ENCODE data around the gene ABLIM1.

ABLIM1 gene

DNA sequence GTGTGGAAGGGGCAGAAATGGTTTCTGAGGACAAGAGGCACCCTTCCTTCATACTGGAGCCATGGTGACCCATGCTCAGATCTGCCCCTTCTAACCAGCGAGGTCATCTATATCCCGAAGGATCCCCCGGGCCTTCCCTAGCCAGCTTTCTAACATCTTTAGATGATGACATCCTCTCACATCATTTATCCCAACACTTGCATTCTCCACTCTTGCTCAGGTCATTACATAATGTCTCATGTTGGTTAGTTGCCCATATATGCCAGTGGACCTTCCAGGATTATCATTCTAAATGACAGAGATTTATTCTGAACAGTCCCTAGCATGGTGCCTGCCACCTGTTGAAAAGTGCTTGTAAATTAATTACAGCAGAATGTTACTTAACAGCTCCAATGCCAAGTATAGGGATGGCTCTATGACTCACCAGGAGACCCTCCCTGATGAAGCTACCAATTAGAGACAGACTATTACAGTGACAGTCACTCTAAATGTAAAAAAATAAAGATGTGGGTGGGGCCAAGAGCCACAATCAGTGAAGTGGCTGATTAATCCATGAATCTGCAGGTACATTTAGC is 22.6 kb upstream of the ABLIM1 start:
- H3K4me3 ChIP-seq = no peak overlapping the region
- TF ChIP-seq, protein P1, sequence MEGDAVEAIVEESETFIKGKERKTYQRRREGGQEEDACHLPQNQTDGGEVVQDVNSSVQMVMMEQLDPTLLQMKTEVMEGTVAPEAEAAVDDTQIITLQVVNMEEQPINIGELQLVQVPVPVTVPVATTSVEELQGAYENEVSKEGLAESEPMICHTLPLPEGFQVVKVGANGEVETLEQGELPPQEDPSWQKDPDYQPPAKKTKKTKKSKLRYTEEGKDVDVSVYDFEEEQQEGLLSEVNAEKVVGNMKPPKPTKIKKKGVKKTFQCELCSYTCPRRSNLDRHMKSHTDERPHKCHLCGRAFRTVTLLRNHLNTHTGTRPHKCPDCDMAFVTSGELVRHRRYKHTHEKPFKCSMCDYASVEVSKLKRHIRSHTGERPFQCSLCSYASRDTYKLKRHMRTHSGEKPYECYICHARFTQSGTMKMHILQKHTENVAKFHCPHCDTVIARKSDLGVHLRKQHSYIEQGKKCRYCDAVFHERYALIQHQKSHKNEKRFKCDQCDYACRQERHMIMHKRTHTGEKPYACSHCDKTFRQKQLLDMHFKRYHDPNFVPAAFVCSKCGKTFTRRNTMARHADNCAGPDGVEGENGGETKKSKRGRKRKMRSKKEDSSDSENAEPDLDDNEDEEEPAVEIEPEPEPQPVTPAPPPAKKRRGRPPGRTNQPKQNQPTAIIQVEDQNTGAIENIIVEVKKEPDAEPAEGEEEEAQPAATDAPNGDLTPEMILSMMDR (IDR thresholded peaks at IDR 0.05) = no peak
- DNase-seq (ENCODE audit: low spot score) = no peak
- no peak overlapping the region for H3K27ac ChIP-seq

DNA sequence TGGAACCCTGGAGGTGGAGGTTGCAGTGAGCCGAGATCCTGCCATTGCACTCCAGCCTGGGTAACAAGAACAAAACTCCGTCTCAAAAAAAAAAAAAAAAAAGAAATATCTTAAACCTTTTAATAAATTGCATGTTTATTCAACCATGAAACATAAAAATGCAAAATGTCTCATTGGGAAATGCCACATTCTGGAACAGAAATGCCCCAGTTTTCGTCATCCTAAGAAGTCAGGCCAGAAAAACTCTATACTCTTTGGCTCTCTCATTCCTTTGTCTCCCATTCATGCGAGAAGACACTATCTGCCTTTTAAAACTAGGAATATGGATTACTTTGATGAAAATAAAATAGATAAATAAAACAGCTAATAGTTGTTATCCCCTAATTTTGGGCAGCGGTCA is 21.5 kb upstream of the ABLIM1 start:
- no peak overlapping the region for H3K27ac ChIP-seq
- H3K4me3 ChIP-seq = no peak overlapping the region
- DNase-seq (ENCODE audit: low spot score) = no peak

DNA sequence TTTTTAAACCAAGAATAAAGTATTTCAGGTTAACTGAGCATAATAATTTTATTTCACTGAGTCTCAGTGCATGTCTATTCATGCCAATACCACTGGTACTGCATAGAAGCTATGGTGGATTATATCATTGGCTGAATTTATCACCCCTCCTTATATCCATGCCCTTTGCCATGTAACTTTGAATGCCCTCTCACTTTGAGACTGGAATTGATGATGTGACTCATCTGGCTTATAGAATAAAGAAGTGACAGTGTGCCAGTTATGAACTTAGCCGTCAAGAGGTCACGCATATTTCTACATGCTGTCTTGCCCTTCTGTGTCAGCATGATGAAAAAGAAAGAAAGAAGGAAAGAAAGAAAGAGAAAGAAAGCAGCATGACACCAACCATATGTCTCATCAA is 20.7 kb upstream of the ABLIM1 start:
- no peak overlapping the region for H3K4me3 ChIP-seq
- no peak for DNase-seq (ENCODE audit: low spot score)
- TF ChIP-seq, protein P1 (IDR thresholded peaks at IDR 0.05) = no peak
- H3K27ac ChIP-seq = no peak overlapping the region

More for the DNA sequence above, 21.5 kb upstream of the ABLIM1 start:
- TF ChIP-seq, protein P1 (IDR thresholded peaks at IDR 0.05) = no peak

DNA sequence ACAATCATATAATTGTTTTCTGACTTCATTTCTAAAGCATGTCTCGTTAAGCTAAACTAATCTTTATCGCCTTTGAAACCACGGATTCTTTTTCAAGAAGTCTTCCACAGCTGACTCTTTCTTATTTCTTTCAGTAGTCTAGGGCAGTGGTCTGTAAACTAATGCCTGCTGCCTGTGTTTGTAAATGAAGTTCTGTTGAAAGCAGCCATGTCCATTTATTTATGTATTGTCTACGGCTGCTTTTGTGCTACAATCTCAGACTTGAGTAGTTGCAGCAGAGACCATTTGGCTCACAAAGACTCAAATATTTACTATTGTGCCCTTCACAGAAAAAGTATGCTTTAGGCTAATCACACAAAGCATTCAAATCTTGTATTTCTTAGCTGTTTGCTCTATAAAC is 20.3 kb upstream of the ABLIM1 start:
- Histone ChIP-seq H3K27ac (no peak overlapping the region), H3K4me3 (no peak overlapping the region)
- TF ChIP-seq, protein P1 (IDR thresholded peaks at IDR 0.05) = no peak
- no peak for DNase-seq (ENCODE audit: low spot score)

DNA sequence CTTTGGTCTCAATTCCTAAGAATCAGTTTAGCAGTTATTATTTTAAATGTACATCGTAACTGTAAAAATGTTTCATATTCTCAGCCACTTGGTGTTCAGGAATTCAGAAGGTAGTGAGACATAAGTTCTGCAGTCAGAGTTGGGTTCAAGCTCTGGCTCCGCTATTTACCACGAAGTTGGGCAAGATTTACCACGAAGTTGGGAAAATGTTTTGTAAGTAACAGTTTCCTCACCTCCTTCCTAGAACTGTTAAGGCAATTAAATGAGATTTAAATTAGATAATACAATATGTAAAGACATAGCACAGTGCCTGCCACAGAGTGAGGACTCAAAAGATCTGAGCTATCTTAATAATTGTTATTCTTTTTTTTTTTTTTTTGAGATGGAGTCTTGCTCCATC is 16.3 kb upstream of the ABLIM1 start:
- H3K4me3 ChIP-seq = no peak overlapping the region

DNA sequence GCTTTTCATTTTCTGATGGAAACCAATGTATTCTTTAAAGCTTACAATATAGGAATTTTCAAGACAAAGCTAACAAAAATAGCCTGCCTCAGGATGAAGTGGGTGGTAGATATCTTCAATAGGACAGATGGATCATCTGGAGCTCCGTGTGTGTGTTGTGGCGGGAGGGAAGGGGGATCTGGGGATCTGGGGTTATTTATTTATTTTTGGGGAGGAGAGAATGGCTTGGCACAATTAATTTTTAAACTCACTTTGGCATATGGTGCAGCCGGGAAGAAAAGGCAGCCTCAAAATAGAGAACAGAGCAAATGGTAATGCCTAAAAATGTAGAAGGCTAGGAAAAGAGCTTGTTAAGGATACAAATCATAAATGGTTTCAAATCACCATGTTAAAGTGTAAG is 11.6 kb upstream of the ABLIM1 start:
- no peak overlapping the region for H3K27ac ChIP-seq
- no peak for DNase-seq (ENCODE audit: low spot score)
- no peak overlapping the region for H3K4me3 ChIP-seq
- TF ChIP-seq, protein P1 (IDR thresholded peaks at IDR 0.05) = no peak

More for the DNA sequence above, 16.3 kb upstream of the ABLIM1 start:
- TF ChIP-seq, protein P1 (IDR thresholded peaks at IDR 0.05) = no peak
- no peak overlapping the region for H3K27ac ChIP-seq
- DNase-seq (ENCODE audit: low spot score) = no peak

DNA sequence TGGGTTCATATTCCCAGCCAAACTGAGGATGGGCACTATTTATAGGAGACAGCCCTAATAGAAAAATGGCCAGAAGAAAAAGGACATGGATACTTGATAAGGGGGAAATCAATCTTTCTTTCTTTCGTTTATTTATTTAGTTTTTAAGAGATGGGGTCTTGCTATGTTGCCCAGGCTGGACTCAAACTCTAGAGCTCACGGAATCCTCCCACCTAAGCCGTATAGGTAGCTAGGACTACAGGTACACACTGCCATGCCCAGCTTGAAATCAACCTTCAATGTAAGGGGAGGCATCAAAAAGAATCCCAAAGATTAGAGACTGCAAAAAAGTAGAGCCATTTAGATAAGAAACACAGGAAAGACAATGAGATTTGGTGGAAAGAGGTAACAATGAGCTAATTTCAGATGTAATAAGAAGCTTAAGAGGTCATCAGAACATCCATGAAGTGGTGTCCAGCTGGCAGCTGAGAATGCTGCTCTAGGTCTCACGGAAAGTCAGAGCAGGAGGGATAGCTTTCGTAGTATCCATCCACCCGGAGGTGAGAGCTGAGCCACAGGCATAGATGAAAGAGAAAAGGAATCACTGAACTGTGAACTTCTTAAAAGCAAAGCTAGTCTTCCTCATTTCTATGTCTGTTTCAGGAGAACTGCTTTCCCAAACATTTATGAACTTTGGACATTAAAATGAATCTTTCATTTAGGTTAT is 10.5 kb upstream of the ABLIM1 start:
- TF ChIP-seq, protein P1 (IDR thresholded peaks at IDR 0.05) = no peak
- no peak for DNase-seq (ENCODE audit: low spot score)
- Histone ChIP-seq H3K4me3 (no peak overlapping the region), H3K27ac (no peak overlapping the region)

All from coronary artery (tissue), 2 donors.